Measurements from ENCODE around the gene PRKCZ.

The PRKCZ gene

DNA sequence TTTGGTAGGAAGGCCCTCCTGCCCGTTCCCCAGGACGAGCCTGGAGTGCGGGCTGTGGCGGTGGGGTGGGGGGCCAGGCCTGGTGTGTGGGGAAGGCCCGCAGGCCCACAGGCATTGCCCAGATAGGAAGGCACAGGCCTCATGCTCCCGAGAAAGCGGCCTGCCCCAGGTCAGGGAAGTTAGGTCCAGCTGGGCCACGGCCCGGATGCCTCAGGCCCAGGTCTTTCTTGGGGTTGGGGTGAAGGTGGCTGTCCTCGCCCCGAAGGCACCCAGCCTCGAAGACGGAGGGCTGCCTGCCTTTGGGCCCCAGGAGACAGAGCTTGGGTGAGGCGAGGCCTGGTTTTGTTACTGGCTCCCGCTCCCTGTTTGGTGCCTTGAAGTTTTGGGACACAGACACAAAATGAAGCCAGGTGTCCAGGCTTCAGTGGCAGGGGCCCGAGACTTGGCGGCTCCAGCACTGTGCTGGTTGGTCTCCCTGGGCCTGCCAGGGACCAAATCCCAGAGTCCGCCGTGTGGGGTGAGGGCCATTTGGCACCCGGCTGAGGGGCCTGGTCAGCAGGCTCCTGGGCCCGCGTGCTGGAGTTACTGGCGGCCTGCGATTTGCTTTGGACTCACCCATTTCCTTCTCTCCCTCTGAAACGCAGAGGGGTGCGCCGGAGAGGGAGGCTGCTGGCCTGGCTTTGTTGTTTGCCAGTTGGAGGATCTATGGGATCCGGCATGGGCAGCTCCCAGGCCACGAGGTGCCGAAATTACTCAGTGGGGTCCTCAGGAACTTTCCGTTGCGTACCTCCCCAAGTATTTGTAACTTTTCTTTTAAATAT is 179.9 kb downstream of the PRKCZ start:
- DNase-seq (ENCODE audit: low read depth) = no peak

DNA sequence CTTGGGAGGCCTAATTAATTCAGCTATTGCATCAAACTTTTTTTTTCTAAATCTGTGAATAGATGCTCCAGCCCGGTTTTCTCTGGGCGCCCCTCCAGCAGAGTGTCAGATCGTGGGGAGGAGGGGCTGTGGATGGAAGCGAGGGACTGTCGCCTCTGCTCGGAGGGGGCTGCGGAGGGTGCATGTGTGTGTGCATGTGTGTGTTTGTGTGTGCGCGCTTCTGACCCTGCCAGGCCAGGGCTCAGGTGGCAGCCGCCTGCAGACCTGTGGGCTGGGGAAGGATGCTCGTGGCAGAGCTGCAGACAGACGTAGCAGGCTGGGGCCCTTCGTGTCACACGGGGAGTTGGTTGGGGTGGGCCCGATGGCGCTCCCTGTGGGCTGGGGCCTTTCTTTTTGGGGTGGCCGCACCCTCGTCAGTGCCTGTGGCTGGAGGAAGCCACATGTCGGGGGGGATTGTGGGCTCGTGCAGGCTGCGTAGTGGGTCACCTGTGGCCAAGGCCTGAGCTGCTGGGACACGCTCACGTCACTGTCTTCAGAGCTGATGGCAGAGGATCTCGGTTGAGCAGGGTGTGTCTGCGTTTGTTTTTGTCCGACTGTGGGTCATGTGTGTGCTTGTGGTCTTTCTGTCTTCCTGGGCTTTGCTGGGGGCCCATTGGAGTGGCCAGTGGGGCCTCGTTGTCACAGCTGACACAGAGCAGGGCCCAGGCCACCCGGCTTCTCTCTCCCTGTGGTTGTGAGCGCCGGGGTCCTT is 180.7 kb downstream of the PRKCZ start:
- DNase-seq (ENCODE audit: low read depth) = peak; percentile 64

DNA sequence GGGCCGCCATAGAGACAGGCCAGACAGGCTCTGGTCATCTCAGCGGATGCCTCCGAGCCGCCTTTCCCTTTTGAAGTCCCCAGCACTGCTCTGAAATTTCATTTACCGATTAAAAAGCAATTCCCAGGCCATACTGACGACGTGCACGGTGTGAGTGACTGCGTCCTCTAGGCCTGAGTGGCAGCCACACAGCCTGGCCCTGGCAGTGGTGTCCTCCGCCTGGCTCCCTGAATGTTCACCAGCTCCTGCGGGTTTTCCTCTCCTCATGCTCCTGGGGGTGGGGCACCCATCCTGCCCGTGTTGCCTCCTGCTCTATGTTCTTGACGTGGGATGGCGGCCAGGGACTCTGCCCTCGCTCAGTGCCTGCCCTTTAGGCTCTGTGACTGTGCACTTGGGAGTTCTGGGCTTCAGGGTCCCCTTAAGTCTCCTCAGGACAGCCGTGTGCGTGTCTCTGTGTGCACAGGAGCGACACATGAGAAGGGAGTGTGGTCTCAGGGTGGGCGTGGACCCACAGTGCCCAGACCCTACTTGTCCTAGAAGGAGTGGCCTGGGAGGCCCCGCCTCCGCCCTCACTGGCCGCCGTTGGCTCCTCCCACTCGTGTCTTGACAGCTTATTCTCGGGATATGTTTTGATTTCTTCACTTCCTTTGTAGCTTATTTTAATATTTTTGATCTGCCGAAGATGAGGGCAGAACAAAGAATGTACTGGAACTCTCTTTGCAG is 181.5 kb downstream of the PRKCZ start:
- peak; percentile 80 for DNase-seq (ENCODE audit: low read depth)

DNA sequence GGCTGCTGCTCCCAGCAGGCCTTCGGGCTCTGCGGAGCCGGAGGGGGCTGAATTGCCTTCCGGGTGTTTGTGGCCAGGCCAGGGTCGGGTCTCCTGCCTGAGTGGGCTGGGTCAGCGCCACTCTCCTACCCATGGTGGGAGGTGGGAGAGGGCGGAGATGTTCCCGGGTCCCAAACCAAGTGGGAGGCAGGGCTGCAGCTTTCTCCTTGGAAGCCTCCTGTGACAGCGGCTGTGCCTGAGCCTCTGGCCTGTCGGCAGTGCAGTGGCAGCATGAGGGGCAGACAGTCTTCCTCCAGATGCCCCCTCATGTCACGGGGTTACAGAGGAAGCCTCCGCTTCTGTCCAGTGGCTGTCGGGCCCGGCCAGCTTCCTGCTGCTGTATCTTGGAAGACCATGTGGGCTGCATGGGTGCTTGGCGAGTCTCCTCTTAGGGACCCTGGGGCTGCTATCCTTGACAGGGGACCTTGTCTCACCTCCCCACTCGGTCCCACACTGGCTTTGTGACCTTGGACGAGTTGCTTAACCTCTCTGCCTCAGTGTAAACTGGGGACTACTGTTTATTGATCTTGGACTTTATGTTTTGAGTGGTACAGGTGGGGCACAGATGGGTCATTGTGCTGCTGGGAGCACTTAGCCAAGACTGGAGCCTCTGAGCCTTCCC is 182.2 kb downstream of the PRKCZ start:
- no peak for DNase-seq (ENCODE audit: low read depth)

DNA sequence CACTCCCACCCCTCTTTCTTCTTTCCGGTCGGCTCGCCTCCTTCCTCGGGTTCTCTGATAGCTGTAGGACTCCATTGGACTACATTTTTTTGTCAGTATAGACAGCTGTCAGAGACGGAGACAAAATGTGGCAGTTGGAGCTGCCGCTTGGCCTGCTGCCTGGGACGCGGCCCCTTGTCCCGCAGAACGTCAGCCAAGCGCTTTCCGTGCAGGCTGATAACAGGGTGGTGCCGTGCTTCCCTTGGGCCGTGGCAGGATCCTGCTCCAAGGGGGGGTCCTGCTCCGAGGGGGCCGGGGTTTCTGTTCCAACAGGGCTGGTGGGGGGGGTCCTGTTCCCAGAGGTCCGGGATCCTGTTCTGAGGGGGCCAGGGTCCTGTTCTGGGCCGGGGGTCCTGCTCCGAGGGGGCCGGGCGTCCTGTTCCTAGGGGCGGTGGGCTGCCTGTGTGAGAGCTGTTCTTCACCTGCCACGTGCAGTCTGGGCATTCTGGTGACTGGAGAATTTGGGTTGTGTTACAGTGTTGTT is 182.8 kb downstream of the PRKCZ start:
- no peak for DNase-seq (ENCODE audit: low read depth)

DNA sequence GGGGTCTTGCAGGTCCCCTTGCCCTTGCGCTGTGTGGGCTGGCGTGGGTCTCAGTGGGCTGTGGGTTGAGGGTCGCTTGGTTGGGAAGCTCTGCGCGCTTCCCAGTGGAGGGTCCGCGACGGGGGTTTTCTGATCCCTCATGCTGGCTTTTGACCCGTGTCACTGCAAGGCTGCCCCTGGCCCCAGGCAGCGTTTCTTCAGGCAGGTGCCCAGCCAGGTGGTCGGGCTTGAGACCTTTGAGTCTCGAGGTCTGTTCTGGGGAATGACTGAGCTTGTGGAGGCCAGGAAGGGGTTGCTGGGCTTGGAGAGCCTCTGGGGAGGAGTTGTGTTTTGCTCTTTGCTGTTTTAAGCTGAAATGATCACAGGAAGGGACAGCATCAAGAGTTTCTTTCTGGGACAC is 183.3 kb downstream of the PRKCZ start:
- DNase-seq (ENCODE audit: low read depth) = no peak

DNA sequence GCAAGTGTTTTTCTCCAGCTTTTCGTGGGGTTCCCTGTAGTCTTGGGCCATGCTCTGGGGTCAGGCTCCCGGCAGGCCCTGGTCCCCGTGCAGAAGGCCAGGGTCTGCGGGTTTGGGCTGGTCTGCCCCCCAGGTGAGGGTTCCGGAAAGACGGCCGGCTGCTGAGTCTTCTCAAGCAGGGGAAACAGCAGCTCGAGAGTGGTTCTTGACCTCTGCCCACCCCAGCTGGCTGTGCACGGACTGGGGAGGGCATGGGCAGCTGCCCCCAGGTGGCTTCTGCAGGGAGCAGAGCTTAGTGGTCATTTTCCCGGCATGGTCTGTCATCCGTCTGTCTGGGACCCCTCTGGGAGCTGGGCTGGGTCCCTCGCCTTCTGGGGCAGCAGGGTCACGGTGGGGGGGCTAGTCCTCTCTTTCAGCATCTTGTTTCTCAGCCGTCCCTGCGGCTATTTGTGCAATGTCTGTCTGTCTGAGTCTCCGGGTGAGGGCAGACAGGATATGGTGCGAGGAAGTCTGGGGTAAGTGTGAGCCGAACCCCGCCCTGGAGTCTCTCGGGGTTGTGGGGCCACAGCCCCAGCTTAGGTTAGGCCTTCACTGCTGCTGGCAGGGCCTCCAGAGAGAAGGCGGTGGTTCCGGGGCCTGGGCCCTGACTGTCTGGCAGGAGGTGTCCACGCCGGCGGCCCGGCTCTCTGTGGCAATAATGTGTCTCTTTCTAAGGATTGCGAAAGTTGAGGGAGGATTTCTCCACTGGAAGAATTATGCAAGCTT is 184.0 kb downstream of the PRKCZ start:
- DNase-seq (ENCODE audit: low read depth) = peak; percentile 67

DNA sequence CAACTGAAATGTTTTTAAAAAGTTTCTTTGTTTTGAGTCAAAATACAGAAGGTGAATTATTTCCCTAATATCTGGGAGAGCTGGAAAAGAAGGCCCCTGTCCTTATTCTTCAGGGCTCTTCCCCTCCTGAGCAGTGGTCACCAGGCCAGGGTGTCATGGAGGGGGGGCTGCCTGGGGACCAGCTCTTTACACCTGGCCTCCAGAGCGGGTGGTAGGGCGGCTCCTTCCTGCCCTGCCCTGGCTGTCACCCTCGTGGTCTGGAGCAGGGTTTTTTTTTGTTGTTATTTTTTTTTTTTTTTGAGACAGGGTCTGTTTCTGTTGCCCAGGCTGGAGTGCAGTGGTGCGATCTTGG is 184.5 kb downstream of the PRKCZ start:
- DNase-seq (ENCODE audit: low read depth) = no peak
